HCT116 (cell line): ENCODE data around the gene MAML3.

Source experiments
- EZH2 ChIP-seq: fragments of 200-600 bp; sonication (generic); IDR thresholded peaks from 2 replicates; pipeline ENCODE4 v1.6.1; 2017; ENCODE audit warnings: antibody characterized with exemption, mixed run types
- EZH2phosphoT487 ChIP-seq: fragments of 200-600 bp; IDR thresholded peaks from 2 replicates; pipeline ENCODE4 v1.6.1; 2018; ENCODE audit warnings: antibody characterized with exemption, borderline replicate concordance
- POLR2A ChIP-seq: IDR thresholded peaks from 2 replicates; pipeline ENCODE4 v1.7.0; 2011; ENCODE audit warnings: borderline replicate concordance; ENCODE audit not compliant: insufficient read depth, insufficient read length; ENCODE audit errors: extremely low read depth
- RAD21 ChIP-seq: IDR thresholded peaks from 2 replicates; pipeline ENCODE4 v1.6.1; 2012; ENCODE audit warnings: low read depth, mild to moderate bottlenecking
- SIN3A ChIP-seq: IDR thresholded peaks from 2 replicates; pipeline ENCODE4 v1.6.1; 2012; ENCODE audit warnings: low read depth
- SP1 ChIP-seq: IDR thresholded peaks from 2 replicates; pipeline ENCODE4 v1.6.1; 2012; ENCODE audit warnings: low read depth
- ZFX ChIP-seq: fragments of 450-650 bp; IDR thresholded peaks from 2 replicates; pipeline ENCODE4 v1.6.1; 2017
- TF ChIP-seq, protein P1 (sequence below), 3 experiments: fragments of 200-600 bp in 1 of 3; sonication (generic) in 1 of 3; IDR thresholded peaks in 2 of 3; conservative IDR thresholded peaks in 1 of 3; 2 replicates each; pipeline ENCODE4 v1.5.1; 2012 to 2017; ENCODE audit warnings: low read depth in 2 of 3, low read length in 2 of 3, antibody characterized with exemption in 1 of 3, borderline replicate concordance in 1 of 3, control low read depth in 1 of 3, mild to moderate bottlenecking in 1 of 3, mixed read lengths in 1 of 3, mixed run types in 1 of 3, moderate library complexity in 1 of 3; ENCODE audit not compliant: insufficient read depth in 1 of 3
- TF ChIP-seq, protein P2 (sequence below): IDR thresholded peaks from 2 replicates; pipeline ENCODE4 v1.6.1; 2011; ENCODE audit warnings: mild to moderate bottlenecking, low read length, moderate library complexity; ENCODE audit not compliant: insufficient replicate concordance; ENCODE audit errors: extremely low read depth

DNA sequence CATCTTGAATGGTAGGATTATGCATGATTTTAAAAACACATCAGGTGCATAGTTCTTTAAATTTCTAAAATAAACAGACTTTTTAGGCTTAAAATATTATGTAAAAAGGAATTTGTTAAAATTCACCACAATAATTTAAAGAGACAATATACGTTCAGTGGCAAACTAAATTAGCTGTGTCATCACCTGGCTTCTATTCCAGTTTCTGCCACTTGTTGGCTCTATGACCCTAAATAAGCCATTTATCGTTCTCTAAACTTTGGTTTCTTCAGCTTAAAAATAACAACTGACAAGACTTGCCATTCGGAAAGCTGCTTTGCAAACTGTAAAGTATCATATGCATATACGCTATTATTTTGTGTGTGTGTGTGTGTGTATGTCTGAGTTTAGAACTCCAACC, 347.1 kb downstream of the MAML3 start:
- TF ChIP-seq, protein P1, sequence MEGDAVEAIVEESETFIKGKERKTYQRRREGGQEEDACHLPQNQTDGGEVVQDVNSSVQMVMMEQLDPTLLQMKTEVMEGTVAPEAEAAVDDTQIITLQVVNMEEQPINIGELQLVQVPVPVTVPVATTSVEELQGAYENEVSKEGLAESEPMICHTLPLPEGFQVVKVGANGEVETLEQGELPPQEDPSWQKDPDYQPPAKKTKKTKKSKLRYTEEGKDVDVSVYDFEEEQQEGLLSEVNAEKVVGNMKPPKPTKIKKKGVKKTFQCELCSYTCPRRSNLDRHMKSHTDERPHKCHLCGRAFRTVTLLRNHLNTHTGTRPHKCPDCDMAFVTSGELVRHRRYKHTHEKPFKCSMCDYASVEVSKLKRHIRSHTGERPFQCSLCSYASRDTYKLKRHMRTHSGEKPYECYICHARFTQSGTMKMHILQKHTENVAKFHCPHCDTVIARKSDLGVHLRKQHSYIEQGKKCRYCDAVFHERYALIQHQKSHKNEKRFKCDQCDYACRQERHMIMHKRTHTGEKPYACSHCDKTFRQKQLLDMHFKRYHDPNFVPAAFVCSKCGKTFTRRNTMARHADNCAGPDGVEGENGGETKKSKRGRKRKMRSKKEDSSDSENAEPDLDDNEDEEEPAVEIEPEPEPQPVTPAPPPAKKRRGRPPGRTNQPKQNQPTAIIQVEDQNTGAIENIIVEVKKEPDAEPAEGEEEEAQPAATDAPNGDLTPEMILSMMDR (IDR thresholded peaks at IDR 0.05 in 2 of 3, conservative IDR thresholded peaks at IDR 0.05 in 1 of 3; ENCODE audit: borderline replicate concordance in 1 of 3, insufficient read depth in 1 of 3, low read depth in 2 of 3, low read length in 2 of 3): no peak
- TF ChIP-seq EZH2phosphoT487 (no peak), EZH2 (no peak), ZFX (no peak), RAD21 (peak; percentile 18; the same call in 1 of the 2 replicates), POLR2A (no peak), SIN3A (no peak), SP1 (no peak)
- TF ChIP-seq, protein P2, sequence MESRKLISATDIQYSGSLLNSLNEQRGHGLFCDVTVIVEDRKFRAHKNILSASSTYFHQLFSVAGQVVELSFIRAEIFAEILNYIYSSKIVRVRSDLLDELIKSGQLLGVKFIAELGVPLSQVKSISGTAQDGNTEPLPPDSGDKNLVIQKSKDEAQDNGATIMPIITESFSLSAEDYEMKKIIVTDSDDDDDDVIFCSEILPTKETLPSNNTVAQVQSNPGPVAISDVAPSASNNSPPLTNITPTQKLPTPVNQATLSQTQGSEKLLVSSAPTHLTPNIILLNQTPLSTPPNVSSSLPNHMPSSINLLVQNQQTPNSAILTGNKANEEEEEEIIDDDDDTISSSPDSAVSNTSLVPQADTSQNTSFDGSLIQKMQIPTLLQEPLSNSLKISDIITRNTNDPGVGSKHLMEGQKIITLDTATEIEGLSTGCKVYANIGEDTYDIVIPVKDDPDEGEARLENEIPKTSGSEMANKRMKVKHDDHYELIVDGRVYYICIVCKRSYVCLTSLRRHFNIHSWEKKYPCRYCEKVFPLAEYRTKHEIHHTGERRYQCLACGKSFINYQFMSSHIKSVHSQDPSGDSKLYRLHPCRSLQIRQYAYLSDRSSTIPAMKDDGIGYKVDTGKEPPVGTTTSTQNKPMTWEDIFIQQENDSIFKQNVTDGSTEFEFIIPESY: no peak
